Stomach (tissue), 4 donors: Measurements from ENCODE around the gene RBMS3.

Source experiments
- POLR2AphosphoS5 ChIP-seq, 3 donors: sonication (generic); formaldehyde crosslinking; IDR thresholded peaks; one replicate each; pipeline ENCODE4 v1.6.1; 2016; ENCODE audit warnings: antibody characterized with exemption in 3 of 3
- TF ChIP-seq, protein P1 (sequence below), 7 experiments: fragments of 450-650 bp in 4 of 7; fragments of 200-600 bp in 3 of 7; sonication (generic) in 3 of 7; IDR thresholded peaks; one replicate each; pipeline ENCODE4 v1.5.1; 2016 to 2019; ENCODE audit warnings: antibody characterized with exemption in 7 of 7, control low read depth in 2 of 7, mild to moderate bottlenecking in 1 of 7

DNA sequence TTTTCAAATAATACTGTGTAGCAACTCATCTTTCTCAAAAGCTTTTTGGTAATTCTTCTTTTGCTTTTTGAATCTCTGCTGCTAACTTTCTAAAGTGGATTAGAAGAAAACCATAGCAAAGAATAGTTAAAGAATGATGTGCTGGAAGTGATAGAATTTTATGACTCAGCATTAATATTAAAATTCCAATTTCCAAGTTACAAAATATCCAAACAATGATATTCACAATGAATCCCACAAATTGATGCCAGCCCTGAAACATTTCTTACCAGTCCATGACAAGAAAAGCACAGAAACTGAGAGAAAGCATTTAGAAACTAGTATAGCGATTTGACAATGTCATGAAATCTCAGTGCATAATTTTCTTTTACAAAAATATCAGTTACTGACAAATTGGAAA, 482.2 kb downstream of the RBMS3 start:
- TF ChIP-seq, protein P1, sequence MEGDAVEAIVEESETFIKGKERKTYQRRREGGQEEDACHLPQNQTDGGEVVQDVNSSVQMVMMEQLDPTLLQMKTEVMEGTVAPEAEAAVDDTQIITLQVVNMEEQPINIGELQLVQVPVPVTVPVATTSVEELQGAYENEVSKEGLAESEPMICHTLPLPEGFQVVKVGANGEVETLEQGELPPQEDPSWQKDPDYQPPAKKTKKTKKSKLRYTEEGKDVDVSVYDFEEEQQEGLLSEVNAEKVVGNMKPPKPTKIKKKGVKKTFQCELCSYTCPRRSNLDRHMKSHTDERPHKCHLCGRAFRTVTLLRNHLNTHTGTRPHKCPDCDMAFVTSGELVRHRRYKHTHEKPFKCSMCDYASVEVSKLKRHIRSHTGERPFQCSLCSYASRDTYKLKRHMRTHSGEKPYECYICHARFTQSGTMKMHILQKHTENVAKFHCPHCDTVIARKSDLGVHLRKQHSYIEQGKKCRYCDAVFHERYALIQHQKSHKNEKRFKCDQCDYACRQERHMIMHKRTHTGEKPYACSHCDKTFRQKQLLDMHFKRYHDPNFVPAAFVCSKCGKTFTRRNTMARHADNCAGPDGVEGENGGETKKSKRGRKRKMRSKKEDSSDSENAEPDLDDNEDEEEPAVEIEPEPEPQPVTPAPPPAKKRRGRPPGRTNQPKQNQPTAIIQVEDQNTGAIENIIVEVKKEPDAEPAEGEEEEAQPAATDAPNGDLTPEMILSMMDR (IDR thresholded peaks at IDR 0.05), result no peak
- no peak for TF ChIP-seq POLR2AphosphoS5 (IDR thresholded peaks at IDR 0.05)
